Measurements from ENCODE around the gene ZNF467.

ZNF467 gene

DNA sequence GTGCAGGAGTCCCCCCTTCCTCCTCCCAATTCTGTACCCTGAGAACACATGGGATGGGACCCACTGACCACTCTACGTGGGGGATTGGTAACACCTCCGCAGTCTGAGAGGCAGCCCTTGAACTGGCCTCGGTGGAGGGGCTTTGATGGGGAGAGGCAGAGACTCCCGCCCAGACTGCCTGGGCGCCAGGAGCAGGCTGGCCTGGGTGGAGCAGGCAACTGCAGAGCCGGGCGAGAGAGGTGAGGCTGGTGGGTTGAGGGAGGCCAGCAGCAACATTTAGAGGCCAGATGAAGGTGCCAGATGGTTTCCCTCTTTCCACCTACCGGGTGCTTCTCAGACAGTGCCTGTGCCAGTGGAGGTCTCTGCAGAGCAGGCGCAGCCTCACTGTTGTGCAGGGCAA lies 30.7 kb upstream of the ZNF467 start:
- DNase-seq, result no peak

DNA sequence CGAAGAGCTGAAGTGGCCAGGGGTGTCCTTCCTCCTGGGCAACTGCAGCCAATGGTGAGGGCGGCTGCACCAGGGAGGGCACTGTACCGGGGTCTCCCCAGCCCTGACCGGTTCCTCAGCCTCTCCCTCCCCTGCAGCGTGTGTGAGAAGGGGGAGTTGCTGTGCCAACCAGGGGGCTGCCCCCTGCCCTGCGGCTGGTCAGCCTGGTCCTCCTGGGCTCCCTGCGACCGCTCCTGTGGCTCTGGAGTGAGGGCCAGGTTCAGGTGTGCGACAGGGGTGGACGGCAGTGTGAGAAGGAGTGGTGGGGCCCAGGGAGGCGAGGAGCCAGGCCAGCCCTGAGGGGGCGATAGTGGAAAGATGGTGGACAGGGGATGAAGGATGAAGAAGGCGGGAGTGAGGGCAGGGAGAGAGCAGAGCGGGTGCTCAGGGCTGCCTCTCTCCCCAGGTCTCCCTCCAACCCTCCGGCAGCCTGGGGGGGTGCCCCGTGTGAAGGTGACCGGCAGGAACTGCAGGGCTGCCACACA lies 30.2 kb upstream of the ZNF467 start:
- DNase-seq, result no peak

DNA sequence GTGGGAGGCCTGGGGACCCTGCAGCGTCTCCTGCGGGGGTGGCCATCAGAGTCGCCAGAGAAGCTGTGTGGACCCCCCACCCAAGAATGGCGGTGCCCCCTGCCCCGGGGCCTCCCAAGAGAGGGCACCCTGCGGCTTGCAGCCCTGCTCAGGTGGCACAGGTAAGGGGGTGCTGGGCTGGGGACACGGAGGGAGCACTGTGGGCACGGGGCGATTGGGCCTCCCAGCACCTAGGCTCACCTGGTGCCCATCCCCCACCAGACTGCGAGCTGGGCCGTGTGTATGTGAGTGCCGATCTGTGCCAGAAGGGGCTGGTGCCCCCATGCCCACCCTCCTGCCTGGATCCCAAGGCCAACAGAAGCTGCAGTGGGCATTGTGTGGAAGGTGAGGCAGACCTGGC lies 29.6 kb upstream of the ZNF467 start:
- no peak for DNase-seq

DNA sequence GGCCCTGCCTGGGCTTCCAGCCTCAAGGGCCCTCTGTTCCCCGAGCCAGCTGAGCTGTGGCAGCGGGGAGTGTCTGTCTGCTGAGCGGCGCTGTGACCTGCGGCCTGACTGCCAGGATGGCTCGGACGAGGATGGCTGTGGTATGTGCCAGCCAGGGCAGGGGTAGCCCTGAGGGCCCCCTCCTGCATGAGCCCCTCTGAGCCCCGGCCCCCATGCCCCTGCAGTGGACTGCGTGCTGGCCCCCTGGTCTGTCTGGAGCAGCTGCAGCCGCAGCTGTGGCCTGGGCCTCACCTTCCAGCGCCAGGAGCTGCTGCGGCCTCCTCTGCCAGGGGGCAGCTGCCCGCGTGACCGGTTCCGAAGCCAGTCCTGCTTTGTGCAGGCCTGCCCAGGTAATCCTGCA lies 28.4 kb upstream of the ZNF467 start:
- DNase-seq, result no peak

DNA sequence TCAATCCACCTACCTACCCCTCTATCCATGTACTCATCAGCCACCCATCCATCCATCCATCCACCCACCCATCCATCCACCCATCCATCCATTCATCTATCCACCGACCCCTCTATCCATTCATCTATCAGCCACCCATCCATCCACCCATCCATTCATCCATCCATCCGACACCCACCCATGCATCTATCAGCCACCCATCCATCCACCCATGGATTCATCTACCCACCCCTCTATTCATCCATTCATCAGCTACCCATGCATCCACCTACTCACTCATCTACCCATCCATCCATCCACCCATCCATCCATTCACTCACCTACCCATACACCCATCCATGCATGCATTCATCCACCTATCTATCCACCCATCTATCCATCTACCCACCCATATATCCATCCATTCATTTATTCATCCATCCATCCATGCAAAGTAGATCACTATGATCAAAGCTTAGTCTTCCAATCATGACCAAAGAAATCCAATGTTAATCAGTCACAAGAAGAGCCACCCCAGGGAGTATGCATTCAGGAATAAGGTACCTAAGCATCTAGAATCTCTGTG lies 27.7 kb upstream of the ZNF467 start:
- no peak for DNase-seq

DNA sequence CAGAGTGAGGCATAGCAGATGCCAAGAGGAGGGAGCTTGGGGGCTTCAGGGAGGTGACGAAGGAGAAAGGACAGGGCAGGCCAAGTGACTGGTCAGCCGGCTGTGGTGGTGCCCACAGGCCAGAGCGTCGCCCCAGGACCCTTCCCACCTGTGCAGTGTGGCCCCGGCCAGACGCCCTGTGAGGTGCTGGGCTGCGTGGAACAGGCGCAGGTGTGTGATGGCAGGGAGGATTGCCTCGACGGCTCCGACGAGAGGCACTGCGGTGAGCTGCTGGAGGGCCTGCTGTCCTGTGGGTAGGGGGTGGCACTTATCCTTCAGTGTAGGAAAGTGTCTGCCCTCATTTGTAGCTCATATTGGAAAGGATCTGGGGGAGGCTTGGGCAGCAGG lies 26.8 kb upstream of the ZNF467 start:
- no peak for DNase-seq

DNA sequence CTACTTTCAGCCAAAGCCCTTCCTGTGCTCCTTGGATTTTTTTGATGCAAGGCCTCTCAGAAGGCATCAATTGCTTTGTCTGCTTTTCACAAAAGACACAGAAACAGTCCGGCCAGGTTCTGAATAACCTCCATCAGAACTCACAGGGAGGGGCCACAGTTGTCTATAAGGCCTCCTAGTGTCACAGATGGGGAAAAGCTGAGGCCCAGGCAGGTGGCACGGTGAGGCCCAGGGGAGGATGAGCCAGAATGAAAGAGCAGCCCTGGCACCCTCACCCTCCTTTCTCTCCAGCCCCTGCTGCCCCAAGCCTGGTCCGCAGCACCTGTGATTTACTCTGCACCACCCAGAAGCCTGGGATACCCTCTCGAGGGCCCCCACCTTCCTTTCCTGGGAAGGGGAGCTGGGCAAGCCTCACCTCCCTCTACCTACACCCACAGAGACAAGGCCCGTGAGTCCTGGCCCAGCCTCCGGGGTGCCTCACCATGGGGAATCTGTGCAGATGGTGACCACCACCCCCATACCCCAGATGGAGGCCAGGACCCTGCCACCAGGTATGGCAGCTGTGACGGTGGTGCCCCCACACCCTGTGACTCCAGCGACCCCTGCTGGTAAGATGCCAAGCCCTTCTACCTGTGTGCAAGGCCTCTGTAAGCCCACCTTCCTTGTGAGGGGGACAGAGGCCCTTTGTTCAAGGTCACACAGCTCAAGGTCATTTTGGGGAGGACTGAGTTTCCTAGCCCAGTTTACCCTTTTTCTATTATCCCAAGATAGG lies 26.2 kb upstream of the ZNF467 start:
- no peak for DNase-seq

DNA sequence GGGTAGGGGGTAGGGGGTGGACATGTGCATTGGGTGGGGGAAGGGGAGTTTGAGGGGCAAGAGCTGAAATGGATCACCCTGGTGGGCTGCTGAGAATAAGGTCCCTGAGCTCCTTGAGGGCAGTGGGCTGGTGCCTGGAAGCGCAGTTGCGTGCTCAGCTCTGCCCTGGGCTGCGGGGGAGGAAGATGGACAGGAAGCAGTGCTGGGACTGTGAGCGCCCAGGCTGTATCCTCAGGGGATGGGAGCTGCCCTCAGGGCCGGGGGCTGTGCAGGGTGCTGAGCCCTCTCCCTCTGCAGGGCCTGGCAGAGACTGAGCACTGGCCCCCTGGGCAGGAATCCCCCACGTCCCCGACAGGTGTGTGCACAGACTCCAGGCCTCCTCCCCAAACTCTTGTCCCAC lies 24.4 kb upstream of the ZNF467 start:
- no peak for DNase-seq

DNA sequence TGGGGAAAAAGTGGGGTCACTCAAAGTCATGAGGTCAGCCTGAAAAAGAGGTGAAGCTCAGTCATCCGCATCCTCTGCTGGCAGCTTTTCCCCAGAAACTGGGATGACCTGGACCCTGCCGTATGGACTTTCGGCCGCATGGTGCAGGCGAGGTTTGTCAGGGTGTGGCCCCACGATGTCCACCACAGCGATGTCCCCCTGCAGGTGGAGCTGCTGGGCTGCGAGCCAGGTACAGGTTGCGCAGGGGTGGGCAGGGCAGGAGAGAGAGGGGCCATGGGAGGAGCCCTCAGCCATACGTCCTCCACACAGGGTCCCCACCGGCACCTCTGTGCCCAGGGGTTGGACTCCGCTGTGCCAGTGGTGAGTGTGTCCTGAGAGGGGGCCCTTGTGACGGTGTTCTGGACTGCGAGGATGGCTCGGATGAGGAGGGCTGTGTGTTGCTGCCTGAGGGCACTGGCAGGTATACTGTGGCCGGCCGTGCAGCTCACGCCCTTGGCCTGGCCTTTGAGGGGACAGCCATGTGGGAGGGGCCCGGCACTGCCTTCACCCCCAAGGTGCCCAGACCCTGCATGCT lies 23.0 kb upstream of the ZNF467 start:
- DNase-seq, result no peak

DNA sequence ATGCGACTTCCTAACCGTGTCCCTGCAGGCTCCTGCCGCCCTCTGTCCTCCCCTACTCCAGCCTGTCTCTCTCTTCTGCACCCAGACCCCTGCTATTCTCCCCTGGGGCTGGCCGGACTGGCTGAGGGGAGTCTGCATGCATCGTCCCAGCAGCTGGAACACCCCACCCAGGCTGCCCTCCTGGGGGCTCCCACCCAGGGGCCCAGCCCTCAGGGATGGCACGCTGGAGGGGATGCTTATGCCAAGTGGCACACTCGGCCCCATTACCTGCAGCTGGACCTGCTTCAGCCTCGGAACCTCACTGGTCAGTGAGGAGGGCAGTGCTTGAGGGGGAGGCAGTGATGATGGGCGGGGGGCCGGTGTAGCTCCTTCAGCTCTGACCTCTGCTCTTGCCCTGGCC lies 21.7 kb upstream of the ZNF467 start:
- DNase-seq, result no peak

DNA sequence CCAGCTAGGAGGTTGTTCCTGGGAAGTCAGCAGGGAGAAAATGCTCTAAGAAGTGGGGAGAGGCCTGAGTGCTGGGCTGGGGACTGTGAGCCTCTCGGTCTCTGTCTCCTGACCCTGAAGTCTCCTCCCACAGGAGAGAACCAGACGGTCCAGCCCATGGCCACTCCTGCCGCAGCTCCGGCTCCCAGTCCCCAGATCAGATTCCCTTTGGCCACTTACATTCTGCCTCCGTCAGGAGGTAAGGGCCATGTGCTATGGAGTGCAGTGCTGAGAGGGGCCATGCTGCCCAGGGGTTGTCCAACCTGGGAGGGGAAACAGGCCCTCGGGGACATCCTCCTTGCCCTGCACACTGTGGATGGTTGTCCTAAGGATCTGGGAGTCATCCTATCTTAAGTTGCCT lies 21.3 kb upstream of the ZNF467 start:
- no peak for DNase-seq

DNA sequence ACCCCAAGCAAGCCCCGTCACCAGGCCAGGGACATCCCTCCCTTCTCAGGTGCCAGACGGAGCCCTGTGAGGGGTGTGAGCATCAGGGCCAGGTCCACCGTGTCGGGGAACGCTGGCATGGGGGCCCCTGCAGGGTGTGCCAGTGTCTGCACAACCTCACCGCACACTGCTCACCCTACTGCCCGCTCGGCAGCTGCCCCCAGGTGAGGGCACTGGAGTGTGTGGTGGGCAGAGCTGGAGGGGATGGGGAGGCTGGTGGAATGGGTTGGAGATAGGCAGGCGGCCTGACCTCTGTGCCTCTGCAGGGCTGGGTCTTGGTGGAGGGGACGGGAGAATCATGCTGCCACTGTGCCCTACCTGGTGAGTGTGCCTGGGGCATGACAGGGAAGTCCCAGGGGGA lies 19.9 kb upstream of the ZNF467 start:
- DNase-seq, result no peak

DNA sequence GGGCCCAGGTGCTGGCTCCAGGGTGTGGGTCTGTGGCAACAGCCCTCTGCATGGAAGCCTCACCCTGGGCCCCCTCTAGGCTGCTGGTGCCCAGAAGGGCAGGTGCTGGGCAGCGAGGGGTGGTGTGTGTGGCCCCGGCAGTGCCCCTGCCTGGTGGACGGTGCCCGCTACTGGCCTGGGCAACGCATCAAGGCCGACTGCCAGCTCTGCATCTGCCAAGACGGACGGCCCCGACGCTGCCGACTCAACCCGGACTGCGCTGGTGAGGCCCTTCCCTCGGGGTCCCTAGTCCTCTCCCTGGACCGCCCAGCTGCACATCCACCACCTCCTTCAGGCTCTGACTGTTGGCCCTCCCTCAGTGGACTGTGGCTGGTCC lies 18.8 kb upstream of the ZNF467 start:
- DNase-seq, result no peak

DNA sequence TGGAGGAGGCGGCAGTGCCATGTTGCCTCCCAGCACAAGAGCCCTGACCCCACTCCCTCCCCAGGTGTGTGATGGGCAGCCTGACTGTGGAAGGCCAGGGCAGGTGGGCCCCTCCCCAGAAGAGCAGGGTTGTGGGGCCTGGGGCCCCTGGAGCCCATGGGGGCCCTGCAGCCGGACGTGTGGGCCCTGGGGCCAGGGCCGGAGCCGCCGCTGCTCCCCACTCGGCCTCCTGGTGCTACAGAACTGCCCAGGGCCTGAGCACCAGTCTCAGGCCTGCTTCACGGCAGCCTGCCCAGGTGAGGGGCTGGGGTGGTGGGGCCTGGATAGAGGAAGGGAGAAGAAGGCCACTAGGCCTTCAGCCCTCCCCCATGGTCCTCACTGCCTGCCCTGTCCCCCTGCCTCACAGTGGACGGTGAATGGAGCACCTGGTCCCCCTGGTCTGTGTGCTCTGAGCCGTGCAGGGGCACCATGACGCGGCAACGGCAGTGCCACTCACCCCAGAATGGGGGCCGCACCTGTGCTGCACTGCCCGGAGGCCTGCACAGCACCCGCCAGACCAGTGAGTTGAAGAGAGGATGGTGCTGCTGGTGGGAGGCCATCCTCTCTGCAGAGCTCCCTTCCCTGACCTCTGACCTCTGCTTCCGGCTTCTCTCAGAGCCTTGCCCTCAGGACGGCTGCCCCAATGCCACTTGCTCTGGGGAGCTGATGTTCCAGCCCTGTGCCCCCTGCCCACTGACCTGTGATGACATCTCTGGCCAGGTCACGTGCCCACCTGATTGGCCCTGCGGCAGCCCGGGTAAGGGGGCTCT lies 18.2 kb upstream of the ZNF467 start:
- no peak for DNase-seq

DNA sequence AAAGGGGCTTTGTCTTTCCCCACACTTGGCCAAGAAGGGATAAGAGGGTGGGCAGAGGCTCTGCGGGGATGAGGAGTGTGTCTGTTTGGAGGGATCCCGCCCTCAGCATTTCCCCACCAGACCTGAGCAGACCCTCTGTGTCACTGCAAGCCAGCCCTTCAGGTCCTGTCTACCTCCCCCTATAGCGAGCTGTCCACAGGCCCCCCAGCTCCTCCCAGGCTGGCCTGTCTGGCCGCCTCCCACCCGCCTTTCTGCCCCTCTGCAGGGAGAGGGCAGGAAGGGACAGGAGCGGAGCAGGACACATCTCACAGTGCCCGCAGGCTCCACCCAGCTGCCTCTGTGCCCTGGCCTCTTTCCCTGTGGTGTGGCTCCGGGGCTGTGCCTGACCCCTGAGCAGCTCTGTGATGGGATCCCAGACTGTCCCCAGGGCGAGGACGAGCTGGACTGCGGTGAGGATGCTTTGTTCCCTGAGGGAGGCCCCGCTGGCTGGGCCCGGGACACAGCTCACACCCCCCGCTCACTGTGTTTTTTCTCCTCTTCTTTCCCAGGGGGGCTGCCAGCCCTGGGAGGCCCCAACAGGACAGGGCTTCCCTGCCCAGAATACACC lies 17.5 kb upstream of the ZNF467 start:
- no peak for DNase-seq

DNA sequence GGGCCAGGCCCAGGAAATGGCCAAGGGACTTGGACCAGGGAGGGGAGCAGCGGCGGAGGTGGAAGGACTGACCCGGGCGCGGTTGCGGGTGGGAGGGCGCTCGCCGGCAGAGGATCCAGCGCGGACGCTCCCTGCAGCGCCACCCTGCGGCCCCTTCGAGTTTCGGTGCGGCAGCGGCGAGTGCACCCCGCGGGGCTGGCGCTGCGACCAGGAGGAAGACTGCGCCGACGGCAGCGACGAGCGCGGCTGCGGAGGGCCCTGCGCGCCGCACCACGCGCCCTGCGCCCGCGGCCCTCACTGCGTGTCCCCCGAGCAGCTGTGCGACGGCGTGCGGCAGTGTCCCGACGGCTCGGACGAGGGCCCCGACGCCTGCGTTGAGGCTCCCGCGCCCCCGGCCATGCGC lies 16.8 kb upstream of the ZNF467 start:
- no peak for DNase-seq

DNA sequence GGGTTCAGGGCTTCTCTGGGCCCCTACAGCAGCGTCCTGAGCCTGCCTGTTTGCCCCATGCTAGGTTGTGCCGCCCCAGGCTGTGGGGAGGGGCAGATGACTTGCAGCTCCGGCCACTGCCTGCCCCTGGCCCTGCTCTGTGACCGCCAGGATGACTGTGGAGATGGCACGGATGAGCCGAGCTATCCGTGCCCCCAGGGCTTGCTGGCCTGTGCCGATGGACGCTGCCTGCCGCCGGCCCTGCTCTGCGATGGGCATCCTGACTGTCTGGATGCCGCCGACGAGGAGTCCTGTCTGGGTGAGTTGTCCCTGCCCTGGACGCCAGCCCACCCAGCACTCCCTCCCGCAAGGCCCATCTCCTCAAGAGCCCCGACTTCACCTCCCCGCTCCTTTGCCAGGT lies 15.7 kb upstream of the ZNF467 start:
- no peak for DNase-seq

DNA sequence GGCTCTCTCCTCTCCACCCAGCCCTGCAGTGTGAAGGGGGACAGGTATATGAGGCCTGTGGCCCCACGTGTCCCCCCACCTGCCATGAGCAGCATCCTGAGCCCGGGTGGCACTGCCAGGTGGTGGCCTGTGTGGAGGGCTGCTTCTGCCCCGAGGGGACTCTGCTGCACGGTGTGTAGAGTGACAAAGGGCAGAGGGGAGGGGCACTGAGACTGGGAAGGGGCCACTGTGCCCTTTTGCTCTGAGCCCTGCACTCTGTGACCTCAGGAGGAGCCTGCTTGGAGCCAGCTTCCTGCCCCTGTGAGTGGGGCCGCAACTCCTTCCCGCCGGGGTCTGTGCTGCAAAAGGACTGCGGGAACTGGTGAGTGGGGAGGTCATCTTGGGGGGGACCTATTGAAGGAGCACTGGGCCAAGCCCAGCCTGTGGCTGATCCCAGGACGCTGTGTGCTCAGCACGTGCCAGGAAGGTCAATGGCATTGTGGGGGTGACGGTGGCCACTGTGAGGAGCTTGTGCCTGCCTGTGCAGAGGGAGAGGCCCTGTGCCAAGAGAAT lies 15.0 kb upstream of the ZNF467 start:
- no peak for DNase-seq

DNA sequence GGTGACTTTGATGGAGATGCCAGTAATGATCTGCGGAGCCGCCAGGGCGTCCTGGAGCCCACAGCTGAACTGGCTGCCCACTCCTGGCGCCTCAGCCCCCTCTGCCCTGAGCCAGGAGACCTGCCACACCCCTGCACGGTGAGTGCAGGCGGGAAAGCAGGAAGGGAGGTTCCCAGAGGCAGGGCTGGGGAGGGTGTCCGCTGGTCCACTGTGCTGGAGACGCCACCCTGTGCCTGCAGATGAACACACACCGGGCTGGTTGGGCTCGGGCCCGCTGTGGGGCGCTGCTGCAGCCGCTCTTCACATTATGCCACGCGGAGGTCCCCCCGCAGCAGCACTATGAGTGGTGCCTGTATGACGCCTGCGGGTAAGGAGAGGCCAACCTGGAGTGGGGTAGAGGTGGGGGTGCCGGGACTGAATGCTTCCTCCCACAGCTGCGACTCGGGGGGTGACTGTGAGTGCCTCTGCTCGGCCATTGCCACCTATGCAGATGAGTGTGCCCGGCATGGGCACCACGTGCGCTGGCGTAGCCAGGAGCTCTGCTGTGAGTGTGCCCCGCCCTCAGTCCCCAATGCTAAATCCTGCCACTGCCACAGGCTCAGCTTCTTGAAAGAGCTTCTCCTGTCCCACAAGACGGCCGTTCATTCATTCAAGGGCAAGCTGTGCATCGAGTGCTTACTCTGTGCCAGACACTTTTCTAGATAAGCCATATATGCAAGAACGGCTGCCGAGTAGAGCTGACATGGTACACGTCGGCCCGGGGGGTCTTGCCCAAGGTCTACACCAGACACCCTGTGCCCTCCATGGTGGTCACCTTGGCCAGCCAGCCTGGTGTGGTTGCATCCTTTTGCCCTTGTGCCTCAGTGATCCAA lies 14.3 kb upstream of the ZNF467 start:
- no peak for DNase-seq

DNA sequence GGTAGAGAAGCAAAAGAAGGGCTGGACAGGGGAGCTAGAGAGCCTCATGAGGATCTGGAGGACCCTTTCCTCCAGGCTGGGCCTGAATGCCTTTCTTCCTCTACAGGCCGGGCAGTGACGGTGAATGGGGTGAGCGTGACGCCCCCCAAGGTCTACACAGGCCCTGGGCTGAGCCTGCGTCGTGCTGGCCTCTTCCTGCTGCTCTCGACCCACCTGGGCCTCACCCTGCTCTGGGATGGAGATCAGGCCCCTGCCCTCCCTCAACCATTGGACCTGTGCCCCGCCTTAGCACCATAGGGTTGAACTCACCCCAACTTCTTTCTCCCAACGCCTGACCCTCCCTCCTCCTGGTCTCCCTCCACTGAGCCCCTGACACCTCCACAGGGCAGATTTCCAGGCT lies 12.6 kb upstream of the ZNF467 start:
- DNase-seq, result no peak

DNA sequence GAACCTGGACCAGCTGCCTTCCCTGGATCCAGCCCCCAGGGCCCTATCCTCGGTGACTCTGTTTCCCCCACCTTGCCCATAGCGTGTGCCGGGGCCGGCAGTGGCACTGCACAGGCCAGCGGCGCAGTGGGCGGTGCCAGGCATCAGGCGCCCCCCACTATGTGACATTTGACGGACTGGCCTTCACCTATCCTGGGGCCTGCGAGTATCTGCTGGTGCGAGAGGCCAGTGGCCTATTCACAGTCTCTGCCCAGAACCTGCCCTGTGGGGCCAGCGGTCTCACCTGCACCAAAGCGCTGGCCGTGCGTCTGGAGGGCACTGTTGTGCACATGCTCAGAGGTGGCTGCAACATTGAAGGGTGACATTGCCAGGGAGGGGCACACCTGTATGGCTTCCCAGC lies 12.0 kb upstream of the ZNF467 start:
- no peak for DNase-seq

DNA sequence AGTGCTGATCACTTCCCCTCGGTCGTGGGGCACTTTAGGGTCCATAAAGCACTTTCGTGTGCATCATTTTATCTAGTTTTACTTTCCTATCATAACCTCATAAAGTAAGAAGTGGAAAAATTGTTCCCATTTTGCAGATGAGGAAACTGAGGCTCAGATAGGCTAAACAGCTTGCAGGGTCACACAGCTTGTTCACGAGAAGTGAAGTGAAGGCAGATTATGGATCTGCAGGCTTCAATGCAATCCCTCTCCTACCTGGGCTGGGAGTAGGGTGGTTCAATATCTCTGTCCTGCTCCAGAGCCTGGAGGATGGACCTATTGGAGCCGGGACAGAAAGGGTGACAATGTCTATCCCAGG lies 10.8 kb upstream of the ZNF467 start:
- no peak for DNase-seq

Data from kidney glomerular epithelial cell (primary cell).